OCI-LY3 (cell line): ENCODE measurements around the gene IDS.

Source experiments
- EZH2phosphoT487 ChIP-seq: fragments of 200-600 bp; shearing (Covaris generic); IDR thresholded peaks from 2 replicates; pipeline ENCODE4 v1.6.1; 2018; ENCODE audit warnings: antibody characterized with exemption, mixed run types, low read depth
- TF ChIP-seq, protein P1 (sequence below): fragments of 200-600, 300-600 bp; sonication (generic); IDR thresholded peaks from 2 replicates; pipeline ENCODE4 v1.5.1; 2014; ENCODE audit warnings: antibody characterized with exemption, low read length, low read depth

DNA sequence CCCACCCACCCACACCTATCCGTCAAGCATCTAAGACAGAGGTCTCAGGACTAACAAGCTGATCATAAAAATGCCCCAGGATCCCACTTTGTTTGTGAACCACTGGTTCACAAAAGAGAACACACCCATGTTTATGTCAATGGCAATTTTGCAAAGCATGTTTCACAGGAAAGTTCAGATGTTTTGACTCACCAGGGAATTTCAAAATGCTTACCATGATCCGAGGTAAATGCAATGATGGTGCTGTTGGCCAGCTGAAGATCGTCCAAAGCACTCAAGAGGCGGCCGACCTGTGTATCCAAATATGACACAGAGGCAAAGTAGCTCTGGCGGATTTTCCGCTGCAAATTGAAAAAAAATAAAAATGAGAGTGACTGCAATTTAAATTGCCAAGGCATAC, 15.0 kb downstream of the IDS start:
- TF ChIP-seq, protein P1, sequence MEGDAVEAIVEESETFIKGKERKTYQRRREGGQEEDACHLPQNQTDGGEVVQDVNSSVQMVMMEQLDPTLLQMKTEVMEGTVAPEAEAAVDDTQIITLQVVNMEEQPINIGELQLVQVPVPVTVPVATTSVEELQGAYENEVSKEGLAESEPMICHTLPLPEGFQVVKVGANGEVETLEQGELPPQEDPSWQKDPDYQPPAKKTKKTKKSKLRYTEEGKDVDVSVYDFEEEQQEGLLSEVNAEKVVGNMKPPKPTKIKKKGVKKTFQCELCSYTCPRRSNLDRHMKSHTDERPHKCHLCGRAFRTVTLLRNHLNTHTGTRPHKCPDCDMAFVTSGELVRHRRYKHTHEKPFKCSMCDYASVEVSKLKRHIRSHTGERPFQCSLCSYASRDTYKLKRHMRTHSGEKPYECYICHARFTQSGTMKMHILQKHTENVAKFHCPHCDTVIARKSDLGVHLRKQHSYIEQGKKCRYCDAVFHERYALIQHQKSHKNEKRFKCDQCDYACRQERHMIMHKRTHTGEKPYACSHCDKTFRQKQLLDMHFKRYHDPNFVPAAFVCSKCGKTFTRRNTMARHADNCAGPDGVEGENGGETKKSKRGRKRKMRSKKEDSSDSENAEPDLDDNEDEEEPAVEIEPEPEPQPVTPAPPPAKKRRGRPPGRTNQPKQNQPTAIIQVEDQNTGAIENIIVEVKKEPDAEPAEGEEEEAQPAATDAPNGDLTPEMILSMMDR = no peak
- TF ChIP-seq EZH2phosphoT487 = no peak
